Measurements from ENCODE around the gene SDSL.

GRCh38 chr12:113476176-113476986, 54.2 kb downstream of the SDSL start:
- no peak for TF ChIP-seq CTCF (optimal IDR thresholded peaks at IDR 0.05 in 1 of 3, IDR thresholded peaks at IDR 0.05 in 1 of 3, conservative IDR thresholded peaks at IDR 0.05 in 1 of 3; ENCODE audit: extremely low read depth in 1 of 3, insufficient read depth in 2 of 3, low read length in 3 of 3)
- peak; percentile 93 for TF ChIP-seq EZH2 (IDR thresholded peaks at IDR 0.05; ENCODE audit: low read length)
